HL-60 (cell line): ENCODE data around the gene DACT3. TPM values are rescaled to one million over a fixed set of nuclear protein-coding genes. Genes with fewer than 3 reads are reported as not detected.

Experiments
- DNase-seq, 2 experiments: peaks; one replicate each; pipeline ENCODE4 v3.0.0-alpha.2; 2010 to 2020; ENCODE audit warnings: low read depth in 1 of 2, low spot score in 1 of 2
- H3K27ac ChIP-seq: fragments of 250-450 bp; sonication (Bioruptor Pico); replicated peaks from 2 replicates; pipeline ENCODE4 v1.5.1; 2020; ENCODE audit warnings: mild to moderate bottlenecking, moderate library complexity
- H3K27me3 ChIP-seq: fragments of 250-450 bp; sonication (Bioruptor Pico); 2 replicates; pipeline ENCODE4 v1.5.1; 2021; ENCODE audit warnings: mild to moderate bottlenecking, moderate library complexity; ENCODE audit not compliant: insufficient read depth, poor library complexity, severe bottlenecking
- H3K4me3 ChIP-seq: replicated peaks from 2 replicates; pipeline ENCODE4 v1.5.1; 2011; ENCODE audit warnings: mild to moderate bottlenecking, control low read depth, low read length; ENCODE audit not compliant: insufficient read depth
- GABPA ChIP-seq: IDR thresholded peaks from 2 replicates; pipeline ENCODE4 v1.6.1; 2012; ENCODE audit warnings: low read depth
- POLR2AphosphoS5 ChIP-seq: IDR thresholded peaks from 2 replicates; pipeline ENCODE4 v1.6.1; 2012; ENCODE audit warnings: low read depth
- REST ChIP-seq: IDR thresholded peaks from 2 replicates; pipeline ENCODE4 v1.6.1; 2012; ENCODE audit warnings: low read depth; ENCODE audit not compliant: insufficient replicate concordance
- SPI1 ChIP-seq: IDR thresholded peaks from 2 replicates; pipeline ENCODE4 v1.6.1; 2012; ENCODE audit warnings: low read depth, mild to moderate bottlenecking, borderline replicate concordance
- microRNA-seq: library from miRNA; unstranded; fragments of <30 nt; microRNA quantifications from one replicate; pipeline ENCODE4, GENCODE V29; 2018
- TF ChIP-seq, protein P1 (sequence below): IDR thresholded peaks from one replicate; pipeline ENCODE4 v1.5.1; 2011; ENCODE audit warnings: low read length, control low read depth, inconsistent platforms; ENCODE audit not compliant: insufficient read depth

DACT3 gene

DNA sequence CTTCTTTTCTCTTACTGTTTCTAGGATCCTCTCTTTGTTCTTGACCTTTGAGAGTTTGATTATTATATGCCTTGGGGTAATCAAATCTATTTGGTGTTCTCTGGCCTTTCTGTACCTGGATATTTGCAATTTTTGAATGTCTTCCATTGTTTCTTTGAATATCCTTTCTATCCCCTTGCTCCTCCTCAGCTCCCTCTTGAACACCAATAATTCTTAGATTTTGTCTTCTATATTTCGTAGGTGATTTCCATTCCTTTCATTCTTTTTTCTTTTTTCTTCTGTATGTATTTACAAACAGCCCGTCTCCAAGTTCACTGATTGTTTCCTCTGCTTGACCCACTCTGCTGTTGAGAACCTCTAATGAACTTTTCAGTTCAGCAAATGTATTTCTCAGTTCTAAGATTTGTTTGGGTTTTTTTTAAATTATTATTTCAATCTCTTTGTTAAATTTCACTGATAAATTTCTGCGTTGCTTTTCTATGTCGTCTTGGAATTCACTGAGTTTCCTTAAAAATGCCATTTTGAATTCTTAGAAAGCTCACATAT is 62.5 kb downstream of the DACT3 start:
- Histone ChIP-seq H3K27me3 (no peaks in the 10 kb centered on the region), H3K4me3 (no peak overlapping the region), H3K27ac (no peak overlapping the region)
- TF ChIP-seq POLR2AphosphoS5 (no peak), REST (no peak), GABPA (no peak), SPI1 (no peak)
- TF ChIP-seq, protein P1, sequence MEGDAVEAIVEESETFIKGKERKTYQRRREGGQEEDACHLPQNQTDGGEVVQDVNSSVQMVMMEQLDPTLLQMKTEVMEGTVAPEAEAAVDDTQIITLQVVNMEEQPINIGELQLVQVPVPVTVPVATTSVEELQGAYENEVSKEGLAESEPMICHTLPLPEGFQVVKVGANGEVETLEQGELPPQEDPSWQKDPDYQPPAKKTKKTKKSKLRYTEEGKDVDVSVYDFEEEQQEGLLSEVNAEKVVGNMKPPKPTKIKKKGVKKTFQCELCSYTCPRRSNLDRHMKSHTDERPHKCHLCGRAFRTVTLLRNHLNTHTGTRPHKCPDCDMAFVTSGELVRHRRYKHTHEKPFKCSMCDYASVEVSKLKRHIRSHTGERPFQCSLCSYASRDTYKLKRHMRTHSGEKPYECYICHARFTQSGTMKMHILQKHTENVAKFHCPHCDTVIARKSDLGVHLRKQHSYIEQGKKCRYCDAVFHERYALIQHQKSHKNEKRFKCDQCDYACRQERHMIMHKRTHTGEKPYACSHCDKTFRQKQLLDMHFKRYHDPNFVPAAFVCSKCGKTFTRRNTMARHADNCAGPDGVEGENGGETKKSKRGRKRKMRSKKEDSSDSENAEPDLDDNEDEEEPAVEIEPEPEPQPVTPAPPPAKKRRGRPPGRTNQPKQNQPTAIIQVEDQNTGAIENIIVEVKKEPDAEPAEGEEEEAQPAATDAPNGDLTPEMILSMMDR = no peak
- DNase-seq = no peak

Small RNA genes within 50 kb of the gene (microRNA-seq; reads per million reads assigned to microRNA genes)
- not detected for gene MIR320E
